MG63 (cell line): ENCODE data around the gene KICS2. TPM values are rescaled to one million over a fixed set of nuclear protein-coding genes. Genes with fewer than 3 reads are reported as not detected.

Experiments
- DNase-seq: peaks from one replicate; pipeline ENCODE4 v3.0.0-alpha.2; 2020
- H3K27me3 ChIP-seq: fragments of 250-450 bp; sonication (Bioruptor Pico); 2 replicates; pipeline ENCODE4 v1.5.1; 2020; ENCODE audit warnings: mild to moderate bottlenecking, moderate library complexity
- H3K36me3 ChIP-seq: fragments of 250-450 bp; sonication (Bioruptor Pico); 2 replicates; pipeline ENCODE4 v1.5.1; 2020; ENCODE audit warnings: mild to moderate bottlenecking, moderate library complexity
- H3K4me3 ChIP-seq: fragments of 250-450 bp; sonication (Bioruptor Pico); 2 replicates; pipeline ENCODE4 v1.5.1; 2020; ENCODE audit warnings: mild to moderate bottlenecking, moderate library complexity
- H3K9me3 ChIP-seq: fragments of 250-450 bp; sonication (Bioruptor Pico); 2 replicates; pipeline ENCODE4 v1.5.1; 2020; ENCODE audit warnings: mild to moderate bottlenecking, moderate library complexity
- total RNA-seq: library from RNA; depleted of rRNA; stranded (reverse); fragments of >200 nt; shearing (Covaris generic); gene quantifications from 2 replicates; pipeline ENCODE4 v1.2.3, GENCODE V29; 2014; ENCODE audit warnings: low replicate concordance; rRNA removed

Gene KICS2
- total RNA-seq, 1 experiment from 2014 or later: 5.4 TPM

- Histone ChIP-seq H3K4me3 (no peak overlapping the region), H3K9me3 (0 out of 2 replicates have a peak, but pooled peaks cover 2% of the 10 kb centered on the region)
Observed at GRCh38 chr12:64189530-64189929, 32.6 kb downstream of the KICS2 start.

DNA sequence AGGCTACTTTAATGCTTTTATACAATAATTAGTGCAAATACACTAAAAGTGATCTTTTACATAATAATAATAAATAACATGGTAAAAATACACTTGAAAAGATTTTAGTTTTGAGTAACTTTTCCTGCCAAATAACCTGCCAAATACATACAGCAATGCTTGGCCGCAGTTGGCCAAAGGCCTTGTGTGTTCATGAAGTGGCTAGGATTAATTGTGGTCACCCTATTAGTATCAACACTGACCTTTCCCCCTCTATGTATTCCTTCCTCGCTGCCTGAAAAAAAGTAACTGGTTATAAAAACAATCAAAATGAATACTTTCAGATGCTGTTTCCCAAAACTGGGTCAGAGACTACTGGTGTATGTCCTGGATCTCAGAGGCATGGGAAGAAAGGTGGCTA is 34.3 kb downstream of the KICS2 start:
- H3K4me3 ChIP-seq: no peak overlapping the region
- 0 out of 2 replicates have a peak, but pooled peaks cover 2% of the 10 kb centered on the region for H3K9me3 ChIP-seq
- no peak for DNase-seq
- H3K27me3 ChIP-seq: no peaks in the 10 kb centered on the region
- no peaks in the 10 kb centered on the region for H3K36me3 ChIP-seq

More at GRCh38 chr12:64189530-64189929, 32.6 kb downstream of the KICS2 start:
- Histone ChIP-seq H3K27me3 (no peaks in the 10 kb centered on the region), H3K36me3 (peaks cover 6% of the 10 kb centered on the region; the same call in 1 of the 2 replicates)
- no peak for DNase-seq

GRCh38 chr12:64187370-64187769 is 34.7 kb downstream of the KICS2 start:
- H3K4me3 ChIP-seq: no peak overlapping the region
- no peak for DNase-seq
- no peaks in the 10 kb centered on the region for H3K36me3 ChIP-seq
- 0 out of 2 replicates have a peak, but pooled peaks cover 2% of the 10 kb centered on the region for H3K9me3 ChIP-seq
- H3K27me3 ChIP-seq: no peaks in the 10 kb centered on the region

GRCh38 chr12:64186789-64187188 is 35.3 kb downstream of the KICS2 start:
- Histone ChIP-seq H3K27me3 (no peaks in the 10 kb centered on the region), H3K9me3 (0 out of 2 replicates have a peak, but pooled peaks cover 2% of the 10 kb centered on the region), H3K36me3 (no peaks in the 10 kb centered on the region), H3K4me3 (no peak overlapping the region)
- peak; percentile 25 for DNase-seq

DNA sequence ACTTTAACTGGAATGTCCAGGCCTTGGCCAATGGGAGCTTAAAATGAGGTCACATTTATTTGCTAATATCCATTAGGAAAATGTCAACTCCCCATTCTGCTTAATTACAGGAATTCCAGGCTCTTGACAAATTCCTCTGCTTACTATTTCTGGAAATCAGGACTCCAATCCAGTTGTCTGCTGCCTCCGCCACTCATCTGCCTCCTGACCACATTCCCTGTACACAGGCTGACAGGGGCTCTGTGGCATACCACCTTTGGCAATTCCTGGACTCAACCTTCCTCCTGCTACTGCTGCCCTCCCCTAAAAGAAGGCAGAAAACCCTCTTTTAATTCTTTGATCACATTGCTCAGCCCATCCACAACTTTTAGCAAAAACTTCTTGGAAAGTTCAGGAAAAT is 37.9 kb downstream of the KICS2 start:
- Histone ChIP-seq H3K9me3 (0 out of 2 replicates have a peak, but pooled peaks cover under 1% of the 10 kb centered on the region), H3K27me3 (no peaks in the 10 kb centered on the region), H3K4me3 (no peak overlapping the region), H3K36me3 (no peaks in the 10 kb centered on the region)
- no peak for DNase-seq

- DNase-seq: peak; percentile 83
- no peaks in the 10 kb centered on the region for H3K36me3 ChIP-seq
- no peaks in the 10 kb centered on the region for H3K9me3 ChIP-seq
- H3K4me3 ChIP-seq: no peak overlapping the region
- H3K27me3 ChIP-seq: no peaks in the 10 kb centered on the region
Observed at GRCh38 chr12:64181430-64182291, 40.4 kb downstream of the KICS2 start.

DNA sequence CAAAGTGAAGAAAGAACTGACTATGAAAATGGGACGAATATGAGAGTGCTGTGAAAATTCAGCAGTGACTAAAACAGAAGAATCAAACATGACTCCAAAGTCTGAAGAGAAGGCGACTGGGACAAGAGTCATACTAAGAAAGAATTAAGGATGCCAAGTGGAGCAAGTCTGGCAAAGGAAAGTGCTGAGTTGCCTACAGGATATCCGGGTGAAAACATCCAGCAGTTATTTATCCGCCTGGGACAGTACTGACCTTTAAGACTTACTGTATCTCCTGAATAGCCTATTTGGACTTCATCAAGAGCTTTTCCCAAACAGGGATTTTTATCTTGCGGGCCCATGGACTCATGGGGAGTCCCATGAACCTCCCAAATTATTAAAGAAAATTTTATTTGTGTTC is 41.1 kb downstream of the KICS2 start:
- no peaks in the 10 kb centered on the region for H3K27me3 ChIP-seq
- peak; percentile 55 for DNase-seq
- no peaks in the 10 kb centered on the region for H3K9me3 ChIP-seq
- no peaks in the 10 kb centered on the region for H3K36me3 ChIP-seq
- H3K4me3 ChIP-seq: no peak overlapping the region

DNA sequence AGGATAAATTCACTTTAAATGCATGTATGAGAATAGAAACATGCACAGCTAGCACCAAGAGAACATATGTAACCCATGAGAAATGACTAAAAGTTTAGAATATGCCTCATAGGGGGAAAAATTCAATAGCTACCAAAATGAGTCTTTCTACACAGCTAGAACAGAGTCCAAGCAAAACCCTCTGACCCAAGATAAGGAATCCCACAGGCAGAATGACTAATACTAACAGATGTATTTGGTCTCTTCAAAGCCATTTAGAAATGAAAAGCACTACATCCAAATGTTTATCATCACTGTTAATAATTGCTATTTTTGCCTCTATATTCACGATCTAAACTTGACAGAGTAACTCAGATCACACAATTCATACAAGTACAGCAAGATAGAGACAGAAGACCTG is 44.0 kb downstream of the KICS2 start:
- Histone ChIP-seq H3K9me3 (no peaks in the 10 kb centered on the region), H3K36me3 (no peaks in the 10 kb centered on the region), H3K27me3 (no peaks in the 10 kb centered on the region), H3K4me3 (no peak overlapping the region)
- DNase-seq: no peak

DNA sequence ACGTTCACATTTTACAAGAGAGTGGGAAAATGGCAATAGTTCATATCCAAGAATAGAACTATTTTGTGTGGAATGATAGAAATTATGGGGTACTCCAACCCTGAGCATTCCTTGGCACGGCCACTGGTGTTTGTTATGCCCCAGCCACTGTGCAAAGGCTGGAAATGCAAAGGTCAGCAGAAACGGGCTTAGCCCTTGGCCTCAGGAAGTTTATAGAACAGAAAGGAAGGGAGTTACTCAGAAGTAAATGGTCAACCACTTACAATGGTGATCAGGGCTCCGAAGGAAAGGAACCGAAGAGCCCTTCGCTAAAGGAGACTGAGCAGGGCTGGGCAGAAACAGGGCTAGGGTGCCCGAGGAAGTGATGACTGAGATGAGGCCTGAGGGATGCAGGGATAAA is 45.1 kb downstream of the KICS2 start:
- no peak overlapping the region for H3K4me3 ChIP-seq
- no peaks in the 10 kb centered on the region for H3K9me3 ChIP-seq
- no peaks in the 10 kb centered on the region for H3K27me3 ChIP-seq
- no peaks in the 10 kb centered on the region for H3K36me3 ChIP-seq
- no peak for DNase-seq

DNA sequence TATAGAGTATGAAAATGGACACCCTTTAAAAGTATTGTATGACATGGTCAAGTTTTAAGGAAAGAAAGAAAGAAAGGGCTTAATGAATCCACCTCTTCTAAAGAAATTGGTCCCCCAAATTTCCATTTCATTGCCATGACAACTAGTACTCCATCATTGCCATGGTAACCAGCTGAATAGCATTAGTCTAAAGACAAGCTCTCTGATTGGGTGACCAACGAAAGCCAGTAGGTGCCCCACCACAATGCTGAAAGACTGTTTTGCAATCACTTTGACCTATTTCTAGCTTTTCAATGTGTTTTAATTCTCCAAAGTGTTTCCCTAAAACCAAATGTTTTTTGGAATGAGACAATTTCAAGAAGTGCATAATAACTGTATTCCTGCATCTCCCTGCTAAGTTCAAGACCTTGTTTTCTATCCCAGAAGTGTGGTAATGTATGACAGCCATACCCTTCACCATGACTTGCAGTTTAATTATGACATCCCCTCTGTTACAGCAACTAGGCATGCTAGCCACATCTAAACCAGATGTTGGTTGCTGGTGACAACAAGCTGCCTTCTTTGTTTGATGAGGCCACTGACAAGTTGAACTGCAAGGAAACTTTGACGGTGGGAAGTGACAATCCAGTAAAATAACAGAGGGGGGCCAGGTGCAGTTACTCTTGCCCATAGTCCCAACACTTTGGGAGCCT is 46.7 kb downstream of the KICS2 start:
- no peaks in the 10 kb centered on the region; the same call in 1 of the 2 replicates for H3K9me3 ChIP-seq
- no peak for DNase-seq
- H3K27me3 ChIP-seq: no peaks in the 10 kb centered on the region
- no peak overlapping the region for H3K4me3 ChIP-seq
- no peaks in the 10 kb centered on the region for H3K36me3 ChIP-seq

DNA sequence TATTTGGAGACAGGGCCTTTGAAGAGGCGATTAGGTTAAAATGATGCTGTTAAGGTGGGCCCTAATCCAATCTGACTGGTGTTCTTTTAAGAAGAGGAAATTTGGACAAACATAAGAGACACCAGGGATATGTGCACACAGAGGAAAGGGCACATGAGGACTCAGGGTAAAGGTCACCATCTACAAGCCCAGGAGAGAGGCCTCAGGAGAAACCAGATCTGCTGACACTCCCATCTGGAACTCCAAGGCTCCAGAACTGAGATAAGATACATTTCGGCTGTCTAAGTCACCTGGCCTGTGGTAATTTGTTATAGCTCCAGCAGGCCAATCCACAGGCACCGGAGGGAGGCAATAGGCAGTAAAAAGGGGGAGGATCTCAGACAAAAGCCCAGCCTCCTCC is 48.6 kb downstream of the KICS2 start:
- H3K36me3 ChIP-seq: no peaks in the 10 kb centered on the region
- no peaks in the 10 kb centered on the region; the same call in 1 of the 2 replicates for H3K9me3 ChIP-seq
- no peak for DNase-seq
- no peak overlapping the region for H3K4me3 ChIP-seq
- H3K27me3 ChIP-seq: no peaks in the 10 kb centered on the region

Other genes starting within 250 kb of the KICS2 start
- gene C12orf56, start 168.5 kb upstream of the KICS2 start, total RNA-seq: 0.26 TPM in 1 of 2 replicates, not detected in the other
- gene XPOT, start 182.1 kb upstream of the KICS2 start, total RNA-seq: 51.8 and 76.8 TPM in 2 replicates
- gene TBK1, start 229.8 kb upstream of the KICS2 start, total RNA-seq: 11.6 and 22.6 TPM in 2 replicates